H9 (cell line): Measurements from ENCODE around the gene EFEMP1. TPM values are rescaled to one million over a fixed set of nuclear protein-coding genes. Genes with fewer than 3 reads are reported as not detected.

ENCODE experiments used
- DNase-seq: peaks from one replicate; pipeline ENCODE4 v3.0.0-alpha.2; 2017
- H2AFZ ChIP-seq: one replicate; pipeline ENCODE4 v1.6.1; 2013; ENCODE audit warnings: mild to moderate bottlenecking, low read length, control low read depth, moderate library complexity
- H2AK5ac ChIP-seq: 2 replicates; pipeline ENCODE4 v1.6.1; 2013; ENCODE audit warnings: low read length, control low read depth, mixed read lengths; ENCODE audit not compliant: insufficient read length
- H2BK120ac ChIP-seq: one replicate; pipeline ENCODE4 v1.6.1; 2013; ENCODE audit warnings: low read depth, mild to moderate bottlenecking, low read length, control low read depth, inconsistent platforms; ENCODE audit not compliant: poor library complexity, severe bottlenecking
- H2BK12ac ChIP-seq: 2 replicates; pipeline ENCODE4 v1.6.1; 2013; ENCODE audit warnings: low read length, control low read depth, mixed read lengths, low read depth; ENCODE audit not compliant: insufficient read length
- H2BK15ac ChIP-seq: 2 replicates; pipeline ENCODE4 v1.6.1; 2013; ENCODE audit warnings: low read depth, low read length, control low read depth
- H2BK20ac ChIP-seq: one replicate; pipeline ENCODE4 v1.6.1; 2013; ENCODE audit warnings: low read depth, mild to moderate bottlenecking, low read length, control low read depth, inconsistent platforms; ENCODE audit not compliant: poor library complexity, severe bottlenecking
- H2BK5ac ChIP-seq: 2 replicates; pipeline ENCODE4 v1.6.1; 2013; ENCODE audit warnings: low read length, control low read depth, mixed read lengths; ENCODE audit not compliant: insufficient read length
- H3K14ac ChIP-seq: 2 replicates; pipeline ENCODE4 v1.6.1; 2013; ENCODE audit warnings: low read length, control low read depth; ENCODE audit not compliant: insufficient read depth
- H3K18ac ChIP-seq: 2 replicates; pipeline ENCODE4 v1.6.1; 2013; ENCODE audit warnings: low read depth, mild to moderate bottlenecking, mixed read lengths, low read length, control low read depth; ENCODE audit not compliant: insufficient read length
- H3K23ac ChIP-seq: 2 replicates; pipeline ENCODE4 v1.6.1; 2013; ENCODE audit warnings: low read length, control low read depth, mixed read lengths, low read depth; ENCODE audit not compliant: insufficient read length
- H3K23me2 ChIP-seq: 2 replicates; pipeline ENCODE4 v1.6.1; 2013; ENCODE audit warnings: low read depth, mild to moderate bottlenecking, mixed read lengths, low read length, control low read depth; ENCODE audit not compliant: insufficient read length, poor library complexity, severe bottlenecking
- H3K27ac ChIP-seq: 2 replicates; pipeline ENCODE4 v1.5.1; 2013; ENCODE audit warnings: low read length, control low read depth, mixed read lengths, low read depth; ENCODE audit not compliant: insufficient read length
- H3K27me3 ChIP-seq: 2 replicates; pipeline ENCODE4 v1.6.1; 2013; ENCODE audit warnings: low read length, control low read depth, inconsistent platforms; ENCODE audit not compliant: insufficient read depth
- H3K4ac ChIP-seq: 2 replicates; pipeline ENCODE4 v1.6.1; 2013; ENCODE audit warnings: low read depth, mild to moderate bottlenecking, control low read depth, inconsistent platforms, low read length, moderate library complexity
- H3K4me1 ChIP-seq: 2 replicates; pipeline ENCODE4 v1.6.1; 2013; ENCODE audit warnings: low read length, control low read depth, inconsistent platforms; ENCODE audit not compliant: insufficient read depth
- H3K4me2 ChIP-seq: 2 replicates; pipeline ENCODE4 v1.6.1; 2013; ENCODE audit warnings: low read length, control low read depth, mixed read lengths; ENCODE audit not compliant: insufficient read length, insufficient read depth
- H3K56ac ChIP-seq: 2 replicates; pipeline ENCODE4 v1.6.1; 2013; ENCODE audit warnings: low read depth, mild to moderate bottlenecking, mixed read lengths, low read length, control low read depth; ENCODE audit not compliant: insufficient read length
- H3K79me1 ChIP-seq: 2 replicates; pipeline ENCODE4 v1.6.1; 2013; ENCODE audit warnings: low read depth, mild to moderate bottlenecking, moderate library complexity, low read length, control low read depth, inconsistent platforms; ENCODE audit not compliant: insufficient read depth, poor library complexity, severe bottlenecking
- H3K79me2 ChIP-seq: 2 replicates; pipeline ENCODE4 v1.6.1; 2013; ENCODE audit warnings: low read length, control low read depth, inconsistent platforms; ENCODE audit not compliant: insufficient read depth
- H3K9ac ChIP-seq: 2 replicates; pipeline ENCODE4 v1.6.1; 2013; ENCODE audit warnings: low read length, control low read depth, mixed read lengths; ENCODE audit not compliant: insufficient read length; ENCODE audit errors: extremely low read depth
- H3K9me3 ChIP-seq: one replicate; pipeline ENCODE4 v1.6.1; 2013; ENCODE audit warnings: low read depth, low read length, inconsistent platforms; ENCODE audit not compliant: control insufficient read depth
- H3T11ph ChIP-seq: one replicate; pipeline ENCODE4 v1.6.1; 2013; ENCODE audit warnings: mild to moderate bottlenecking, low read length, control low read depth, inconsistent platforms
- H4K20me1 ChIP-seq: one replicate; pipeline ENCODE4 v1.6.1; 2013; ENCODE audit not compliant: control insufficient read depth, insufficient read length, insufficient read depth
- H4K5ac ChIP-seq: 2 replicates; pipeline ENCODE4 v1.6.1; 2013; ENCODE audit warnings: low read depth, mild to moderate bottlenecking, mixed read lengths, low read length, control low read depth; ENCODE audit not compliant: insufficient read length
- H4K8ac ChIP-seq: replicated peaks from 2 replicates; pipeline ENCODE4 v1.6.1; 2013; ENCODE audit warnings: low read length, control low read depth, mixed read lengths, low read depth; ENCODE audit not compliant: insufficient read length
- H4K91ac ChIP-seq: 2 replicates; pipeline ENCODE4 v1.6.1; 2013; ENCODE audit warnings: low read depth, mild to moderate bottlenecking, moderate library complexity, mixed read lengths, low read length, control low read depth; ENCODE audit not compliant: insufficient read length
- H3K27ac Mint-ChIP-seq, 3 experiments: 2 replicates in 2 of 3; 3 replicates in 1 of 3; pipeline ENCODE4 v1.8.0; 2020 to 2021; ENCODE audit warnings: mixed read lengths in 3 of 3, mild to moderate bottlenecking in 1 of 3, moderate library complexity in 1 of 3
- H3K27me3 Mint-ChIP-seq: 2 replicates; pipeline ENCODE4 v1.8.0; 2021; ENCODE audit warnings: low read depth, mild to moderate bottlenecking, moderate library complexity, mixed read lengths
- H3K36me3 Mint-ChIP-seq, 3 experiments: 2 replicates in 2 of 3; 3 replicates in 1 of 3; pipeline ENCODE4 v1.8.0; 2020 to 2021; ENCODE audit warnings: low read depth in 3 of 3, mixed read lengths in 3 of 3; ENCODE audit not compliant: insufficient read depth in 1 of 3
- H3K4me1 Mint-ChIP-seq, 2 experiments: 2 replicates each; pipeline ENCODE4 v1.8.0; 2020; ENCODE audit warnings: mixed read lengths in 2 of 2
- H3K4me3 Mint-ChIP-seq, 2 experiments: 2 replicates in 1 of 2; 3 replicates in 1 of 2; pipeline ENCODE4 v1.8.0; 2020 to 2021; ENCODE audit warnings: mild to moderate bottlenecking in 2 of 2, mixed read lengths in 2 of 2, moderate library complexity in 1 of 2
- H3K9me3 Mint-ChIP-seq, 2 experiments: 2 replicates in 1 of 2; 3 replicates in 1 of 2; pipeline ENCODE4 v1.8.0; 2020; ENCODE audit warnings: mild to moderate bottlenecking in 2 of 2, mixed read lengths in 2 of 2, moderate library complexity in 1 of 2
- CTCF ChIP-seq: fragments of 200-600 bp; sonication (generic); conservative IDR thresholded peaks from 3 replicates; pipeline ENCODE4 v1.8.0; 2021; ENCODE audit warnings: antibody characterized with exemption, mild to moderate bottlenecking
- WGBS: extraction: QIAGEN DNeasy Blood & Tissue Kit; methylation state at CpG from one replicate; pipeline ENCODE4 v1.1.7; 2013; ENCODE audit warnings: missing lambda C conversion rate, low lambda C conversion rate, mixed read lengths; ENCODE audit not compliant: insufficient read length; ENCODE audit errors: extremely low coverage; 5-methylcytosine and 5-hydroxymethylcytosine counted together
- total RNA-seq: library from RNA; stranded (reverse); gene quantifications from 2 replicates; pipeline ENCODE4 v1.2.1, GENCODE V29; 2021

The EFEMP1 gene
- total RNA-seq, 1 experiment from 2014 or later = 3.5 TPM

DNA sequence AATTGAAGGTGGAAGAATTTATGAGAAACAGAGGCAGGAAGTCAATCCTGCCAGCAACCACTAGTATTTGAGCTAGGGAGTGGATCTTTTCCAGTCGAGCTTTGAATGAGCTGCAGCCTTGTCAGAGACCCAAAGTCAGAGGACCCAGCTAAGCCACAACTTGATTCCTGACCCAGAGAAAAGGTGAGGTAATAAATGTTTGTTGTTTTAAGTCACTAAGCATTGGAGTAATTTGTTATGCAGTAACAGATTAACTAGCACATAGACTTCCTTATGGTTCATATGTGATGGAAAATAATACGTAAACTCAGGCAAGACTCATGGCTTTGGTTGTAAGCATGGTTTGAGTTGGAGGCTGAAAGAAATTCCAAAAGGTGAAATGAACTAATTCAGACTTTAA is 21.6 kb downstream of the EFEMP1 start:
- H3T11ph ChIP-seq = no peak overlapping the region
- H2BK20ac ChIP-seq = no peak overlapping the region
- Mint-ChIP-seq H3K36me3 (no peaks in the 10 kb centered on the region; a peak in 1 of 7 replicates), H3K4me1 (peaks cover 3 to 6% of the 10 kb centered on the region in 2 experiments; a peak in 3 of 4 replicates), H3K9me3 (no peaks in the 10 kb centered on the region; a peak in 1 of 5 replicates), H3K4me3 (no peak overlapping the region), H3K27me3 (no peaks in the 10 kb centered on the region), H3K27ac (no peak overlapping the region)
- WGBS = no CpG with 5 or more reads among the region's 2 CpGs
- no peaks in the 10 kb centered on the region for H3K79me2 ChIP-seq
- H3K9ac ChIP-seq = no peak overlapping the region
- no peak overlapping the region for H3K4me2 ChIP-seq
- no peak overlapping the region for H3K18ac ChIP-seq
- no peaks in the 10 kb centered on the region for H3K4me1 ChIP-seq
- no peaks in the 10 kb centered on the region for H3K79me1 ChIP-seq
- H3K27me3 ChIP-seq = no peaks in the 10 kb centered on the region
- no peaks in the 10 kb centered on the region for H3K23me2 ChIP-seq
- no peak overlapping the region for H3K56ac ChIP-seq
- no peak overlapping the region for H4K5ac ChIP-seq
- H4K20me1 ChIP-seq = no peaks in the 10 kb centered on the region
- no peaks in the 10 kb centered on the region for H3K9me3 ChIP-seq
- no peak overlapping the region for H3K14ac ChIP-seq
- H3K4ac ChIP-seq = no peak overlapping the region
- no peak overlapping the region for H2AFZ ChIP-seq
- no peak overlapping the region for H2BK120ac ChIP-seq
- no peak overlapping the region for H4K8ac ChIP-seq
- DNase-seq = no peak
- H3K23ac ChIP-seq = no peak overlapping the region
- no peak overlapping the region for H2BK15ac ChIP-seq
- H4K91ac ChIP-seq = no peak overlapping the region
- no peak overlapping the region for H3K27ac ChIP-seq
- no peak for TF ChIP-seq CTCF
- H2BK5ac ChIP-seq = no peak overlapping the region
- H2AK5ac ChIP-seq = no peak overlapping the region
- H2BK12ac ChIP-seq = no peak overlapping the region
